KBM-7 (cell line): ENCODE data around the gene CTSW.
"Not testable (repeated sequence)": the region's sequence is repeated elsewhere in the genome, so short reads cannot be mapped to it uniquely, and the experiment has no call there.

Experiments used
- DNase-seq: peaks from one replicate; pipeline ENCODE4 v3.0.0-alpha.2; 2015
- in situ Hi-C: fragments of 300-500 bp; cut with MboI; formaldehyde crosslinking; loops from 2 replicates; pipeline ENCODE4 v1.14.3; 2020; ENCODE audit warnings: low sequenced_read_pairs, low pct_unique_long_range_greater_than_20kb, mixed read lengths

The CTSW gene

GRCh38 chr11:65882120-65883057, 2.8 kb downstream of the CTSW start:
- no peak for DNase-seq
- in situ Hi-C loops = no loop called here

DNA sequence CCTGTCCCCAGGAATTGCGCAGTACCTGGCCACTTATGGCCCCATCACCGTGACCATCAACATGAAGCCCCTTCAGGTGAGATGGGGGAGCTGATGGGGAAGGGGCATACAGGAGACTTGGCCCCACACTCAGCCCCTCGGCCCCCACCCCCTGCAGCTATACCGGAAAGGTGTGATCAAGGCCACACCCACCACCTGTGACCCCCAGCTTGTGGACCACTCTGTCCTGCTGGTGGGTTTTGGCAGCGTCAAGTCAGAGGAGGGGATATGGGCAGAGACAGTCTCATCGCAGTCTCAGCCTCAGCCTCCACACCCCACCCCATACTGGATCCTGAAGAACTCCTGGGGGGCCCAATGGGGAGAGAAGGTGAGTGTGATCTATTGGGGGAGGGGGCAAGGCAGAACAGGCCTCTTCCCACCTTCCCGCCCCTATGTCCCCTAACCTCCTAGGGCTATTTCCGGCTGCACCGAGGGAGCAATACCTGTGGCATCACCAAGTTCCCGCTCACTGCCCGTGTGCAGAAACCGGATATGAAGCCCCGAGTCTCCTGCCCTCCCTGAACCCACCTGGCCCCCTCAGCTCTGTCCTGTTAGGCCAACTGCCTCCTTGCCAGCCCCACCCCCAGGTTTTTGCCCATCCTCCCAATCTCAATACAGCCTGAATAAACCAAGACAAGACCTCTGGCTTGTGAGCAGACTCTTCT, 3.6 kb downstream of the CTSW start:
- DNase-seq = no peak
- in situ Hi-C loops = no loop called here

GRCh38 chr11:65883786-65884715, 4.4 kb downstream of the CTSW start:
- DNase-seq = no peak
- in situ Hi-C loops = no loop called here

DNA sequence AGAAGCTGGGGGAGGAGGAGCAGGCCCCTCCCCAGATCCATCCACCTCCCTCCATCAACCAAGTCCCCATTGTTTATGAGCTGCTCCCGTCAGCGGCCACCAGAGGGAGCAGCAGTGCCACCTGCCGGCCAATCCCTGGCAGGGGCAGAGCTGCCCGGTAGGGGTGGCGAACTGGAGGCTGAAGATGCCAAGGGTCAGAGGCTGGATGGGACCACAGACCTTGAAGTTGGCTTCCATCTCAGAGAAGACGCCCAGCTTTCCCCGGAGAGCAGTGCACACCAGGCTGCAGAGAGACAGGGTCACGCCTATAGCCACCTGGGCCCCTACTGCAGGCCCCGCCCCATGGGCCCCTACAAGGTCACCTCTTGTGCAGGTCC, 5.1 kb downstream of the CTSW start:
- DNase-seq = peak; percentile 80
- in situ Hi-C loops = no loop called here

DNA sequence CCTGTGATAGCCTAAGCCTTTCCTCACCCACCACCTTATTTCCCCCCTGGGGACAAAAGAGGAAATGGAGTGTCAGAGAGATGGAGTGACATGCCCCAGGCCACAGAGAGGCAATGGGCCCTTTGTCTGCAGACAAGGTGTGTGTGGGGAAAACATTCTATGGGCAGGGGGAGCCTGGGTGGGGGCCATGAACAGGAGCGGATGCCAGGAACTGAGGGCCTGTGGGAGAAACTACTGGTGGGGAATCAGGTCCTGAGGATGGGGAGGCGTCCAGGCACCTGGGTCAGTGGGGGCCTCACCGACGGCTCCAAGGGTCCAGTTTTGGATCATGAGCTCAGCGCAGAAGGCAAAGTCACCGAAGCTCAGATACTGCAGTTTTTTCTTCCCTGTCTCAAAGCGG, 5.6 kb downstream of the CTSW start:
- in situ Hi-C loops = no loop called here

GRCh38 chr11:65885808-65886536, 6.3 kb downstream of the CTSW start:
- in situ Hi-C loops = no loop called here
- DNase-seq = no peak

More for the DNA sequence above, 5.6 kb downstream of the CTSW start:
- no peak for DNase-seq

DNA sequence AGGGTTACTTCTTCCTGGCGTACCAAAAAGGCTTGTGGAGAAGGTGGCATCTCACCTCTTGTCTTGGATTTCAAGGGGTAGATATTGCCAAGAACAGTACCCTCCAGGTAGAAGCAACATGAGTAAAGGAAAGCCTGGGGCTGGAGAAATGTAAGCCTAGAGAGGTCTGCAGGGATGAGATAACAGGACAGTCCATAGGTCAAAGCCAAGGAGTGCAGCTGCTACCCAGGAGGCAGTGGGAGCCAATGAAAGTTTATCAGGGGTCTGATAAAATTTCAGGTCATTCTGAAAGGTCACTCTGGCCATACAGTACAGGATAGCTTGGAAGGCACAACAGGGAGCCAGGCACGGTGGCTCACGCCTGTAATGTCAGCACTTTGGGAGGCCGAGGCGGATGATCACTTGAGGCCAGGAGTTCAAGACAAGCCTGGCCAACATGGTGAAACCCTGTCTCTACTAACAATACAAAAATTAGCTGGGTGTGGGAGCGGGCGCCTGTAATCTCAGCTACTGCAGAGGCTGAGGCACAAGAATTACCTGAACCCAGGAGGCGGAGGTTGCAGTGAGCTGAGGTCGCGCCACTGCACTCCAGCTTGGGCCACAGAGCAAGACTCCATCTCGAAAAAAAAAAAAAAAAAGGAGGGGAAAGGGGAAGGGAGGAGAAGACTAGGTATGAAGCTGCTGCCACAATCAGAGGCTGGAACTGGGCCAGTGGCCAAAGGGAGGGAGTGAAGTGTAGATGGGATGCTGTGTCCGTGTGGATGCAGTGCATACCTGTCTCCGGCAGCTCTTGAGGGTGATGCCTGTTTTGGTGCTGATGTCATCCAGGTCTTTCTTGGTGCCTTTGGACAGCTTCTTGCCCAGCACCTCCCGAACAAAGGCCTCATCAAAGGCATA, 7.4 kb downstream of the CTSW start:
- in situ Hi-C loops = no loop called here
- DNase-seq = no peak

DNA sequence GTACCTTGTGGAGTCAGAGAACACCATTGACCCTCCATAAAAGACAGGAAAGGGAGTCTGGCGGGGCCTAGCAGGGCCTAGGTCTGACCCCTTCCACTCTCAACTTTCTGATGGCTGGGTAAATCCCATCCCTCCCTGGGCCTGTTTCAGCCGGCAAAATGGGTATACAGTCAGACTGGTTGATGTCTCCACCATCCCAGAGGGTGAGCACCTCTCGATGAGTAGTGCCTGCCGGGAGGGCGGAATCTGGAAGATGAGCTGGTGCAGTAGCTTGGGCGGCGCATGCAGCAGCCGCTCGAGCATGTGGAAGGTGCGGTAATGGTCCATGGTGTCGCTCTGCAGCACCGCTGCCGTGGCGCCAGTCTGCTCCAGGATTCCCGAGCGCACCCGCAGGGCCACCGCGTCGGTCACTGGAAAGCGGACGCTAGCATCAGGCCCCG, 8.1 kb downstream of the CTSW start:
- DNase-seq = no peak
- in situ Hi-C loops = no loop called here

- in situ Hi-C loops = no loop called here
Measured at GRCh38 chr11:65888163-65888814, 8.7 kb downstream of the CTSW start, which contains the start of gene FIBP. Gene FIBP, minus strand, starts transcription at chr11:65888471. Its CDS starts 53 bp downstream, at chr11:65888418.

GRCh38 chr11:65890324-65891218, 10.9 kb downstream of the CTSW start, which contains the start of gene CCDC85B:
Gene CCDC85B, plus strand, starts transcription at chr11:65890673. Its CDS starts 111 bp downstream, at chr11:65890784.
- in situ Hi-C loops = no loop called here
- peak; percentile 97 for DNase-seq

More at GRCh38 chr11:65888163-65888814, 8.7 kb downstream of the CTSW start, which contains the start of gene FIBP:
- DNase-seq = peak; percentile 95

DNA sequence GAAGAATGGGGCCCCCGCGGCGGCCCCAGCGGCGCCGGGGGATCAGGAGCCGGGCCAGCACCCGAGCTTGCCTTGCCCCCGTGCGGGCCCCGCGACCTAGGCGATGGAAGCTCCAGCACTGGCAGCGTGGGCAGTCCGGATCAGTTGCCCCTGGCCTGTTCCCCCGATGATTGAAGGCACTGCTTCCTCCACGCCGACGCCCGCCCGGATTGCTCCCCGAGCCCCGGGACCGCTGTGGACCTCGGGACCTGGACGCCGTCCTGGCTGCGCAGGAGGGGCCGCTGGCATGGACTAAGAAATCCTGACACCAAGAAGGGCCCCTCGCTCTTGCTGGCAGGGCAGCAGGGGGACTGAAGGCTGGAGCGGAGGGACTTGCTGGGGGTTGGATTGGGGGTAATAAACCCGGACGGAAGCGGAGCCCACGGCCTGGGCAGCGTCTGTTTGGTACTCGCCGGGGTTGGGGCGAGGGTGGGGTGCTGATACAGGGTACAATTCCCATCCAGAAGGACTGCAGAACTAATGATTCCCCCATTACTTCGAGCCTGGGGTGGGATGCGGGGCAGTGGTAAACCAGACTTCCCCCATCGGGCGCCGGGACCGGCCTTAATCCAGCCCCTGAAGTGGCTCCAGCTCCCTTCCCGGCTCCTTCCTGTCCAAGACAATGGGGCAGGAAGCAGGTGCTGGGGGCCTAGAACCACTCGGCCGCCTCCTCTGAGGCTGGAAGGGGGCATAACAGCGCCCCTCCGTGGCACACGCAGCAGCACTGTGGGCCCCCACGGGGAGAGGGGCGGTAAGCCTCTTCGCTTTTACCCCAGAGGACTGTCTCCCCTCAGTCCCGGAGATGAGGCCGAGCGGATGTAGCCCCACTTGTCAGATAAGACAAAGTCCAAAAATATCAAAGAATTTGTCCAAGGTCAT, 11.8 kb downstream of the CTSW start:
- peak; percentile 77 for DNase-seq

GRCh38 chr11:65892137-65892540, 12.5 kb downstream of the CTSW start:
- in situ Hi-C loops, DNase-seq: not testable (repeated sequence)

More for the DNA sequence above, 11.8 kb downstream of the CTSW start:
- in situ Hi-C loops = no loop called here

DNA sequence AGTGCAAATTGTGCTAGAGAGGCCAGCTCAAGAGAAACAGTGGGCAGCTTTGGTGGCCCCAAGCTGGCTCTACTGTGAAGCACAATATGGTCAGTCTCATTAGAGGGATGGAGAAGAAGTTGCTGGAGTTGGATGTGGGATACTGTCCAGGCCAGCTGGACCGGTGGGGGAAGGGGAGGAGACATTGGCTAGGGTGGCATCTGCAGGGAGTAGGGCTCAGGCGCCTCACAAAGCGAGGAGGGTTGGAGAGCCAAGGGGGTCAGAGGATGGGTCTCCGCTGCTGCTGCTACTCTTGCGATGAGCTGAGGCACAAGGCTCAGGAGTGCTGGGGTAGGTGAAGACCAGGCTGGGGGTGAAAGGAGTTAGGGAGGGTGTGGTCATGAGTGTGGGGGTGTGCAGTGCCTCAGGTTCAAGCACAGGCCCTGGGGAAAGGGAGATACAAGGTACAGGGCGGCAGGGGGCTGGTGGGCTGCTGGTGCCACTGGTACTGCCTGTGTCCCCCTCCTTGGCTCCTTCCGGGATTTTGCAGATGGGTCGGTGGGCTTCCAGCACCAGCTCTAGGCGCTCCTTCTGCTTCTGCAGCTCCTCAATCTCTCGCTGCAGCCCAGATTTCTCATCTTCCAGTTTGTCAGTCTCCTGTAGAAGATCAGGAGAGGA, 13.2 kb downstream of the CTSW start:
- in situ Hi-C loops = no loop called here
- DNase-seq = no peak

GRCh38 chr11:65894034-65894591, 14.5 kb downstream of the CTSW start:
- DNase-seq = peak; percentile 56
- in situ Hi-C loops = no loop called here
